SK-N-SH (cell line): ENCODE results near the gene TTLL6. TPM values are rescaled to one million over a fixed set of nuclear protein-coding genes. Genes with fewer than 3 reads are reported as not detected.

Source experiments
- CTCF ChIA-PET: fragments of 300-600, 350-600 bp; formaldehyde crosslinking; extraction: SDS; loops from one replicate; lab custom pipeline; 2021; lab: Yijun Ruan, JAX
- POLR2A ChIA-PET: fragments of 350-600 bp; sonication (Branson Sonifier 250); formaldehyde crosslinking; extraction: SDS; loops from one replicate; lab custom pipeline; 2020; ENCODE audit warnings: antibody characterized with exemption, inconsistent platforms; lab: Yijun Ruan, JAX
- DNase-seq: peaks from one replicate; pipeline ENCODE4 v3.0.0; 2012
- H2AFZ ChIP-seq: fragments of 200-600 bp; sonication (generic); 2 replicates; pipeline ENCODE4 v1.8.1; 2016; ENCODE audit warnings: antibody characterized with exemption, mild to moderate bottlenecking, low read depth
- H3F3A ChIP-seq: fragments of 200-600 bp; sonication (generic); replicated peaks from 2 replicates; pipeline ENCODE3; 2016; ENCODE audit warnings: antibody characterized with exemption, mild to moderate bottlenecking; ENCODE audit not compliant: insufficient read depth
- H3K27ac ChIP-seq, 2 experiments: fragments of 200-500 bp in 1 of 2; fragments of 200-600 bp in 1 of 2; sonication (Bioruptor generic) in 1 of 2; sonication (generic), shearing (Covaris generic) in 1 of 2; 2 replicates each; pipeline versions ENCODE4 v1.5.1 to v1.6.1; 2014 to 2016; ENCODE audit warnings: low read depth in 2 of 2, inconsistent platforms in 1 of 2, low read length in 1 of 2, mild to moderate bottlenecking in 1 of 2, mixed read lengths in 1 of 2
- H3K27me3 ChIP-seq: fragments of 200-600 bp; sonication (generic), shearing (Covaris generic); 2 replicates; pipeline ENCODE4 v1.6.1; 2016; ENCODE audit warnings: mixed run types; ENCODE audit not compliant: insufficient read depth
- H3K36me3 ChIP-seq, 2 experiments: fragments of 200-500 bp in 1 of 2; fragments of 200-600 bp in 1 of 2; sonication (Bioruptor generic) in 1 of 2; sonication (generic) in 1 of 2; replicated peaks in 1 of 2; 2 replicates each; pipeline versions ENCODE3 to v1.5.1; 2014 to 2016; ENCODE audit warnings: low read length in 1 of 2, mild to moderate bottlenecking in 1 of 2; ENCODE audit not compliant: insufficient read depth in 2 of 2, control insufficient read depth in 1 of 2
- H3K4me1 ChIP-seq, 2 experiments: fragments of 200-500 bp in 1 of 2; fragments of 200-600 bp in 1 of 2; sonication (Bioruptor generic) in 1 of 2; sonication (generic), shearing (Covaris generic) in 1 of 2; 2 replicates each; pipeline versions ENCODE4 v1.5.1 to v1.6.1; 2014 to 2016; ENCODE audit warnings: low read depth in 1 of 2, low read length in 1 of 2, mixed run types in 1 of 2; ENCODE audit not compliant: insufficient read depth in 2 of 2, control insufficient read depth in 1 of 2
- H3K4me2 ChIP-seq: fragments of 200-600 bp; sonication (generic), shearing (Covaris generic); 2 replicates; pipeline ENCODE4 v1.6.1; 2017; ENCODE audit warnings: mixed run types
- H3K4me3 ChIP-seq, 2 experiments: fragments of 200-500 bp in 1 of 2; fragments of 200-600 bp in 1 of 2; sonication (Bioruptor generic) in 1 of 2; sonication (generic), shearing (Covaris generic) in 1 of 2; 2 replicates each; pipeline versions ENCODE4 v1.5.1 to v1.8.1; 2014 to 2016; ENCODE audit warnings: low read depth in 2 of 2, inconsistent platforms in 1 of 2, low read length in 1 of 2, mild to moderate bottlenecking in 1 of 2, mixed read lengths in 1 of 2, moderate library complexity in 1 of 2
- H3K79me2 ChIP-seq: fragments of 200-600 bp; sonication (generic); 2 replicates; pipeline ENCODE4 v1.8.1; 2017; ENCODE audit warnings: mild to moderate bottlenecking; ENCODE audit not compliant: insufficient read depth
- H3K9ac ChIP-seq: fragments of 200-600 bp; sonication (generic); 2 replicates; pipeline ENCODE4 v1.6.1; 2017; ENCODE audit warnings: mixed run types
- H3K9me2 ChIP-seq: fragments of 200-600 bp; sonication (generic); 2 replicates; pipeline ENCODE4 v1.6.1; 2017; ENCODE audit warnings: mixed run types
- H3K9me3 ChIP-seq: fragments of 200-600 bp; sonication (generic); 2 replicates; pipeline ENCODE4 v1.6.1; 2017; ENCODE audit warnings: mixed run types, mild to moderate bottlenecking, moderate library complexity
- H4K20me1 ChIP-seq: fragments of 200-600 bp; sonication (generic); 2 replicates; pipeline ENCODE4 v1.6.1; 2017; ENCODE audit warnings: mild to moderate bottlenecking, mixed run types; ENCODE audit not compliant: insufficient read depth
- CHD2 ChIP-seq: fragments of 150-350 bp; IDR thresholded peaks from 2 replicates; pipeline ENCODE4 v1.6.1; 2018; ENCODE audit warnings: low read length; ENCODE audit not compliant: partially characterized antibody
- FOXM1 ChIP-seq: IDR thresholded peaks from 2 replicates; pipeline ENCODE4 v1.4.0; 2012; ENCODE audit warnings: low read depth, mild to moderate bottlenecking
- GABPA ChIP-seq: IDR thresholded peaks from 2 replicates; pipeline ENCODE4 v1.4.0; 2012; ENCODE audit warnings: low read depth, mild to moderate bottlenecking
- IRF3 ChIP-seq: fragments of 150-350 bp; IDR thresholded peaks from 2 replicates; pipeline ENCODE4 v1.6.1; 2016; ENCODE audit warnings: mild to moderate bottlenecking, low read depth, low read length
- JUND ChIP-seq: IDR thresholded peaks from 2 replicates; pipeline ENCODE4 v1.4.0; 2012
- MAX ChIP-seq: IDR thresholded peaks from 2 replicates; pipeline ENCODE4 v1.4.0; 2012; ENCODE audit warnings: low read depth
- MXI1 ChIP-seq: IDR thresholded peaks from 2 replicates; pipeline ENCODE4 v1.6.1; 2012; ENCODE audit warnings: mild to moderate bottlenecking, low read depth, low read length, improper control_type of control experiment
- NRF1 ChIP-seq: IDR thresholded peaks from 2 replicates; pipeline ENCODE4 v1.6.1; 2012; ENCODE audit warnings: low read depth, mild to moderate bottlenecking, low read length
- PBX3 ChIP-seq: IDR thresholded peaks from 2 replicates; pipeline ENCODE4; 2012
- REST ChIP-seq: IDR thresholded peaks from 2 replicates; pipeline ENCODE4 v1.6.1; 2012; ENCODE audit warnings: mild to moderate bottlenecking, low read depth, low read length, moderate library complexity
- USF2 ChIP-seq: fragments of 150-350 bp; IDR thresholded peaks from 2 replicates; pipeline ENCODE4 v1.6.1; 2017; ENCODE audit warnings: antibody characterized with exemption, low read length, low read depth, borderline replicate concordance
- ZBTB33 ChIP-seq: IDR thresholded peaks from 2 replicates; pipeline ENCODE4 v1.4.0; 2012; ENCODE audit warnings: low read depth, borderline replicate concordance
- WGBS: methylation state at CpG from one replicate; pipeline ENCODE4 v1.1.6; 2017; ENCODE audit warnings: low lambda C conversion rate; 5-methylcytosine and 5-hydroxymethylcytosine counted together
- polyA plus RNA-seq, 3 experiments: library from polyadenylated mRNA; depleted of rRNA; stranded (reverse); fragments of >200 nt; gene quantifications; 2 replicates each; pipeline ENCODE4 v1.2.3, GENCODE V29; 2012

Gene TTLL6
- polyA plus RNA-seq, 1 of the 3 experiments (the other 2 are of a cell fraction), result 3.1 TPM

GRCh38 chr17:48752399-48753288 lies 64.4 kb downstream of the TTLL6 start:
- Histone ChIP-seq H3K4me2 (no peak overlapping the region), H3K36me3 (no peaks in the 10 kb centered on the region), H2AFZ (no peak overlapping the region), H3K79me2 (no peaks in the 10 kb centered on the region), H3K9ac (no peak overlapping the region), H3K4me3 (no peak overlapping the region), H3K9me2 (no peaks in the 10 kb centered on the region), H3K27ac (no peak overlapping the region), H3F3A (no peaks in the 10 kb centered on the region), H3K9me3 (no peaks in the 10 kb centered on the region; the same call in 1 of the 2 replicates), H3K27me3 (peaks cover 100% of the 10 kb centered on the region), H4K20me1 (no peaks in the 10 kb centered on the region), H3K4me1 (no peaks in the 10 kb centered on the region)
- ChIA-PET POLR2A (no interaction called here), CTCF (interaction anchor here (1.1 to 5.3 kb wide), 3 partner anchors 28 to 280 kb away, joined by 4 to 29 read pairs (median 17); no protein-coding TSS in a partner anchor)
- DNase-seq, result no peak
- WGBS, result 14% methylated on average over 38 of the region's 43 CpGs
- TF ChIP-seq FOXM1 (no peak), MXI1 (no peak), ZBTB33 (no peak), REST (no peak), IRF3 (no peak), CHD2 (no peak), JUND (no peak), USF2 (no peak), GABPA (no peak), PBX3 (no peak), MAX (no peak), NRF1 (no peak)
